Measurements from ENCODE around the gene RNF166. TPM values are rescaled to one million over a fixed set of nuclear protein-coding genes. Genes with fewer than 3 reads are reported as not detected.

Gene RNF166
- polyA plus RNA-seq, 4 donors, result 9.2 to 15.1 (median 12.1) TPM

DNA sequence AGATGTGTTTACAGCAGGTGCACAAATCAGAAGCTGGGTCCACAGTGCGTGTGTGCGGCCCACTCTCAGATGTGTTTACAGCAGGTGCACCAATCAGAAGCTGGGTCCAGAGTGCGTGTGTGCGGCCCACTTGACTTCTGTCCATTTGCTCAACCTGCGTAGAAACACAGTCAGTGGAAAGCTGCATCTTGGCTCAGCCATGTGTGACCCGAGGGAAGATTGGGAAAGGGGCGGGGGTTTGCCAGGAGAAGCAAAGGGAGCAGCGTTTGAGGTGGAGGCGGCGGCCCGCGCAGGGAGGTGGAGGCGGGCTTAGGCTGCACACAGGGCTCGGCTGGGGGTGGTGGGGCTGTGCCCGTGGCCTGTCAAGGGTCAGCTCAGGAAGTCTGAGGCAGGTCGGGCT lies 4.3 kb upstream of the RNF166 start:
- H3K4me3 ChIP-seq (ENCODE audit: low read depth in 1 of 3, low read length in 3 of 3), result no peak overlapping the region
- H3K27me3 ChIP-seq (ENCODE audit: control insufficient read depth in 3 of 3, insufficient read depth in 3 of 3, low read length in 3 of 3), result no peaks in the 10 kb centered on the region
- H3K27ac ChIP-seq (ENCODE audit: low read depth in 1 of 3, low read length in 2 of 3), result no peak overlapping the region
- FAIRE-seq (no peak), DNase-seq (no peak)
- H3K9me3 ChIP-seq (ENCODE audit: control insufficient read depth in 2 of 2, insufficient read depth in 1 of 2, low read depth in 1 of 2, low read length in 1 of 2), result no peaks in the 10 kb centered on the region
- H3K36me3 ChIP-seq (ENCODE audit: control insufficient read depth in 3 of 3, insufficient read depth in 2 of 3, low read depth in 1 of 3, low read length in 3 of 3), result peaks cover 3 to 47% (median 6%) of the 10 kb centered on the region in 3 donors
- H3K4me1 ChIP-seq (ENCODE audit: control insufficient read depth in 3 of 3, insufficient read depth in 2 of 3, low read depth in 1 of 3, low read length in 2 of 3), result peaks cover 0 to 8% (median 0%) of the 10 kb centered on the region in 3 donors
- WGBS, 3 donors, result 75 to 82% (median 80%) methylated on average over 16 of the region's 16 CpGs

DNA sequence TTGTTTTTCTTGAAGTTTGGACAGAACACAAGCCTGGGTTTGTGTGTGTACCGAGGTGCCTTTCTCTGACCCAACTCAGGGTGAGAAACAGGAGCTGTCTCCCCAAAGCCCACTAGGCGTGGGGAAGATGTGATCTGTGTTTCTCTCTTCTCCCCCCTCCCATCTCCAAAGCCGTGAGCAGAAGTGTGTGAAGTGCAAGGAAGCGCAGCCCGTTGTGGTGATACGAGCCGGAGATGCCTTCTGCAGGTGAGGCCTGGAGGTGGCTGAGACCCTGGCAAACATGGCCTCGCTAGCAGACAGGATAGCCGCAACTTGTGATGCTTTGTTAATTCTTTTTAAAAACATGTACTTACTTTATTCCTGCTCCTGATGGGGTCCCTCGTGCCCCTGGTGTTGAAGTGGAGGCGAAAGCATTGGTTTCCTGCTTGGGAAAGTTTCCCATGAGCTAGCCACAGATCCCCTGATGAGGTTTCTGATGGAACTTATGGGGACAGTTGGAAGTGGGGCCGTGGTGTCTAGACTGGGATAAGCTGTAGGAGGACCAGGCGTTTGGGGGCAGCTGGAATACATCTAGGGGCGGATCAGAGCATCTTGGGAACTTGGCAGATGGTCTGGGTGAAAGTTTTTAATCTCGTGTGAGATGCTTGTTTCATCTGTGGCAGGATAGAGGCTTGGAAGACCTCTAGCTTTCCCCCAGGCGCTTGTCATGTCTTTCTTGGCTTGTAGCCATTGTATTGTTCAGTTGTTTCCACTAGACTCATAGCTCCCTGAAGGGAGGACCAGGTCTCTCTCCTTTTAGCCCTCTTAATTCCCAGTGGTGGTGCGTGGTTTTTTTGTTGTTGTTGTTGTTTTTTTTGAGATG lies 988 bp upstream of the RNF166 start:
- H3K4me1 ChIP-seq (ENCODE audit: control insufficient read depth in 3 of 3, insufficient read depth in 2 of 3, low read depth in 1 of 3, low read length in 2 of 3), result peaks cover 0 to 17% (median 0%) of the 10 kb centered on the region in 3 donors
- no peaks in the 10 kb centered on the region for H3K9me3 ChIP-seq (ENCODE audit: control insufficient read depth in 2 of 2, insufficient read depth in 1 of 2, low read depth in 1 of 2, low read length in 1 of 2)
- H3K36me3 ChIP-seq (ENCODE audit: control insufficient read depth in 3 of 3, insufficient read depth in 2 of 3, low read depth in 1 of 3, low read length in 3 of 3), result peaks cover 0 to 38% (median 3%) of the 10 kb centered on the region in 3 donors
- no peak for FAIRE-seq
- peak overlapping the region in 1 of 3 donors; percentile 91 for H3K27ac ChIP-seq (ENCODE audit: low read depth in 1 of 3, low read length in 2 of 3)
- DNase-seq, result no peak
- H3K4me3 ChIP-seq (ENCODE audit: low read depth in 1 of 3, low read length in 3 of 3), result peak overlapping the region; percentile 76 to 91 (median 77)
- WGBS, 3 donors, result 31 to 36% (median 32%) methylated on average over 17 of the region's 17 CpGs
- no peaks in the 10 kb centered on the region for H3K27me3 ChIP-seq (ENCODE audit: control insufficient read depth in 3 of 3, insufficient read depth in 3 of 3, low read length in 3 of 3)

DNA sequence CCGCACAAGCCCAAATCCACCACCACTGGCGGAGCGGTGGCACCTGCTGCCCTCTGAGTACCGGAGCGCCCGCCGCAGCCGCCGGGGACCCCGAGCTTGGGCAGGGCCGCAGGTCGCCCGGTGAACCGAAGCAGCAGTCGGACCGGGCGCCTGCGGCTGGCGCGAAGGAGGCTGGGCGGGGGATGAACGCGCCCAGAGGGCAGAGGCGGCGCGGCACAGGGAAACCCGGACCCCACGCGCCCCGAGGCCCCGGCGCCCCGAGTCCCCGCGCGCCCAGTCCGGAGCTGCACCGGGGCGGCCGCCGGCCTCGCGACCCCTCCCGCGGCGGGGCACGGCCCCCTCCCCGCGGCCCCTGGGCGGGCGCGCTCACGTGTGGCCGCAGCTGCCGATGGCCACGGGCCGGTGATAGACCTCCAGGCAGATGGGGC lies 393 bp downstream of the RNF166 start:
- Histone ChIP-seq H3K4me3 (ENCODE audit: low read depth in 1 of 3, low read length in 3 of 3) (peak overlapping the region; percentile 48 to 91 (median 76)), H3K27me3 (ENCODE audit: control insufficient read depth in 3 of 3, insufficient read depth in 3 of 3, low read length in 3 of 3) (no peaks in the 10 kb centered on the region), H3K9me3 (ENCODE audit: control insufficient read depth in 2 of 2, insufficient read depth in 1 of 2, low read depth in 1 of 2, low read length in 1 of 2) (no peaks in the 10 kb centered on the region), H3K4me1 (ENCODE audit: control insufficient read depth in 3 of 3, insufficient read depth in 2 of 3, low read depth in 1 of 3, low read length in 2 of 3) (peaks cover 0 to 17% (median 0%) of the 10 kb centered on the region in 3 donors), H3K36me3 (ENCODE audit: control insufficient read depth in 3 of 3, insufficient read depth in 2 of 3, low read depth in 1 of 3, low read length in 3 of 3) (peaks cover 0 to 43% (median 3%) of the 10 kb centered on the region in 3 donors), H3K27ac (ENCODE audit: low read depth in 1 of 3, low read length in 2 of 3) (peak overlapping the region in 2 of 3 donors; percentile 82 to 91)
- DNase-seq, result no peak
- WGBS, 3 donors, result 0 to 1% (median 0%) methylated on average over 33 to 57 of the region's 57 CpGs
- no peak for FAIRE-seq

DNA sequence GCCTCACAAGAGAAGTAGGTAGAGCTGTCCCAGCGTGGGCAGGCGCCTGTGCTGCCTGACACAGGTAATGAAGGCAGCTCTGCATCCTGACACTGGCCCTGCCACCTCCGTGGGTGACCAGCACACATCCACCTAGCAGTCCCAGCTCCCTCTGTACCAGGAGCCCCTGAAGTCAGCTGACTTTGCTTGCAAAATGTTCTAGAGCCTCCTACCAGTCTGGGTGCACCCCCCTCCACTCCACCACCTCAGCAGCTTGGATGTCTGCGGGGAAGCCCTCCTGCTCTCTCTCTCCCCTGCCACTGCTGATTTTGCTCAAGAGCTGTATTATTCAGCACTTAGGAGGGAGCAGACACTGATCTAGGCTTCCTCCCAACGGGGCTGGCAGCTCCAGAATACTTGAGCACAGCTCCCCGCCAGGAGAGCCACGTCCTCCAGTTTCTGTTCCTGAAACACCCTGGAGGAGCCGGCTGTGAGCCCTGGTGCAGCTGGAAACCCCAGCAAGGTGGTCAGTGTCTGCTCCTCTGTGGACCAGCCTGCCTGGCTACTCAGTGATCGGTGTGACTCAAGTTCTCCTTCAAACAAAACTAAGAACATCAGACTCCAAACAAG lies 1.0 kb downstream of the RNF166 start:
- peak overlapping the region in 2 of 3 donors; percentile 49 to 91 for H3K27ac ChIP-seq (ENCODE audit: low read depth in 1 of 3, low read length in 2 of 3)
- DNase-seq (peak in 1 of 2 donors; percentile 28), FAIRE-seq (no peak)
- no peaks in the 10 kb centered on the region for H3K27me3 ChIP-seq (ENCODE audit: control insufficient read depth in 3 of 3, insufficient read depth in 3 of 3, low read length in 3 of 3)
- H3K36me3 ChIP-seq (ENCODE audit: control insufficient read depth in 3 of 3, insufficient read depth in 2 of 3, low read depth in 1 of 3, low read length in 3 of 3), result peaks cover 0 to 47% (median 3%) of the 10 kb centered on the region in 3 donors
- peak overlapping the region; percentile 48 to 91 (median 76) for H3K4me3 ChIP-seq (ENCODE audit: low read depth in 1 of 3, low read length in 3 of 3)
- WGBS, 3 donors, result 19 to 26% (median 22%) methylated on average over 9 of the region's 9 CpGs
- peaks cover 0 to 17% (median 0%) of the 10 kb centered on the region in 3 donors for H3K4me1 ChIP-seq (ENCODE audit: control insufficient read depth in 3 of 3, insufficient read depth in 2 of 3, low read depth in 1 of 3, low read length in 2 of 3)
- no peaks in the 10 kb centered on the region for H3K9me3 ChIP-seq (ENCODE audit: control insufficient read depth in 2 of 2, insufficient read depth in 1 of 2, low read depth in 1 of 2, low read length in 1 of 2)

DNA sequence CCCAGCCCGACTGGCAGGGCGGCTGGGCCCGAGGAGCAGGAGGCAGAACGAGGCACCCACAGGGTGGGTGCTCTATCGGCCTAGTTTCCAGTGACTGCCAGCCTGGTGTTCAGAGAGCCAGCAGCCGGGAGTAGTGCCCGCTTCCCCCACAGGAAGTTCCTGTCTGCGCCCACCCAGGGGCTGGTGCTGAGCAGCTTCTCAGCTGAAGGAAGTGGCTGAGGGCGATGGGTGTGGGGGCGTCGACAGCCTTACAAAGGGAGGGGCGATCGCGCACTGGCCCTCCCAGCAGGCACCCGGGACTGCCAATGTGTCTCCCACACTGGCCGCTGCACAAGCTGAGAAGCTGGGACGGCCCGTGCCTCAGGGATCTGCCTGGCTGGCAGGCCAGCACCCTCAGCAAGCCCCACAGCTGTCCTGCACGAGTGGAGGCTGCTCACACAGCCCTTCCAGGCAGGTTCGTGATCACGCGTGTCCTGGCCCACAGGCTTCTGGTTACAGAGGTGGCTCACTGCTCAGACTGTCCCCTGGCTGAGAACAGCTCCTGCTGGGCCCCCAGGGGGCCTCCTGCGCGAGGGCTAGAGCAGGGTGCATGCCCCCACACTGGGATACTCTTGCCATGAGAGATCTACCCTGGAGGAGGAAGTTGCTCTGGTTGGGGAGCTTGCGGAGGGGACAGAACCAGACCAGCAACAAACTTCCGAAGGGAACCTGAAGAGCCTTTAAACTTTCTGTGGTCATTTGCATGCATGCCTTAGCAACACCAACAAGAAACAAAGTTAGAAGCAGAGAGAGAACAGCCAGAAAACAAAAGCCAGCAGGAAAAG lies 2.5 kb downstream of the RNF166 start:
- Histone ChIP-seq H3K4me3 (ENCODE audit: low read depth in 1 of 3, low read length in 3 of 3) (peak overlapping the region in 2 of 3 donors; percentile 9 to 42), H3K36me3 (ENCODE audit: control insufficient read depth in 3 of 3, insufficient read depth in 2 of 3, low read depth in 1 of 3, low read length in 3 of 3) (peaks cover 0 to 49% (median 0%) of the 10 kb centered on the region in 3 donors), H3K4me1 (ENCODE audit: control insufficient read depth in 3 of 3, insufficient read depth in 2 of 3, low read depth in 1 of 3, low read length in 2 of 3) (peaks cover 0 to 17% (median 0%) of the 10 kb centered on the region in 3 donors), H3K27me3 (ENCODE audit: control insufficient read depth in 3 of 3, insufficient read depth in 3 of 3, low read length in 3 of 3) (no peaks in the 10 kb centered on the region), H3K9me3 (ENCODE audit: control insufficient read depth in 2 of 2, insufficient read depth in 1 of 2, low read depth in 1 of 2, low read length in 1 of 2) (no peaks in the 10 kb centered on the region), H3K27ac (ENCODE audit: low read depth in 1 of 3, low read length in 2 of 3) (peak overlapping the region in 2 of 3 donors; percentile 71 to 91)
- 62 to 77% (median 67%) methylated on average over 22 to 26 of the region's 26 CpGs for WGBS, 3 donors
- peak in 1 of 2 donors; percentile 50 for DNase-seq
- no peak for FAIRE-seq

DNA sequence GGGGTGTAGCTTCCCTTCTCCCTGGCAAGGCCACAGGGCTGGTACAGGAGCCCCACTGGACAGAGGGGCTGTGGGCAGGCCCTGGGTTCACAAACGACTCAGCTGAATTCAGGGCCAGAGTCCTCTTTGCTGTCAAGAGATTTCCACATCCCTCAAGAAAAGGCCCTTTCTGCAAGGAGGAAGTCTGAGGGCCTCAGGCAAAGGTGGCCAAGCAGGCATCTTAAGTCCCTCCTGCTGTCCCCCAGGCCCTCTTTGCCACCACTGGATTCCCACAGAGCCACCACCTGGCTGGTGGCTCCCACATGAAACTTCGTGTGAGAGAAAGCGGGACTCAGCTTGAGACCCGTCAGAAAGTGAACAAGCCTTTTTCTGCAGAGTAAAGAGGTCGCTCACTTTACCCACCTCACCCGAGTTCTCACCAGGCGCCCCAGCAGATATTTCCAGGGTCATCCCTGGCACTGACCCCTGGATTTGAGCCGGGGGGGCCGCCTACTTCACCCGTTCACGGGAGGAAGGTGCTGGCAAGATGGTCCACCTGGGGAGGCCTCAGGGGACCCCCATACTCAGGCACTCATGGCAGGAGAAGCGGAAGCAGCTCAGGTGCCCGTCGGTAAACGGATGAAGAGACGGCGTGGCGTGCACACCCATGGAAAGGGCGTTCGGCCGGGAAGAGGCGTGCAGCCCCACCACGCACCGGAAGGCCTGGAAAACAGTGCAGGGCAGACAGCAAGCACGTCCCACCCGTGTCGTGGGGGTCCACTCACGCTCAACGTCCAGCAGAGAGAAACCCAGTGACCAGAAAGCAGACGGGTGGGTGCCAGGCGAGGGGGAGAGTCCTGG lies 3.6 kb downstream of the RNF166 start:
- Histone ChIP-seq H3K27me3 (ENCODE audit: control insufficient read depth in 3 of 3, insufficient read depth in 3 of 3, low read length in 3 of 3) (no peaks in the 10 kb centered on the region), H3K4me1 (ENCODE audit: control insufficient read depth in 3 of 3, insufficient read depth in 2 of 3, low read depth in 1 of 3, low read length in 2 of 3) (peaks cover 0 to 17% (median 0%) of the 10 kb centered on the region in 3 donors), H3K36me3 (ENCODE audit: control insufficient read depth in 3 of 3, insufficient read depth in 2 of 3, low read depth in 1 of 3, low read length in 3 of 3) (peaks cover 0 to 54% (median 0%) of the 10 kb centered on the region in 3 donors), H3K27ac (ENCODE audit: low read depth in 1 of 3, low read length in 2 of 3) (peak overlapping the region in 2 of 3 donors; percentile 71 to 91), H3K9me3 (ENCODE audit: control insufficient read depth in 2 of 2, insufficient read depth in 1 of 2, low read depth in 1 of 2, low read length in 1 of 2) (no peaks in the 10 kb centered on the region), H3K4me3 (ENCODE audit: low read depth in 1 of 3, low read length in 3 of 3) (peak overlapping the region in 1 of 3 donors; percentile 42)
- DNase-seq, result no peak
- 69 to 84% (median 77%) methylated on average over 29 to 31 of the region's 31 CpGs for WGBS, 3 donors
- no peak for FAIRE-seq

DNA sequence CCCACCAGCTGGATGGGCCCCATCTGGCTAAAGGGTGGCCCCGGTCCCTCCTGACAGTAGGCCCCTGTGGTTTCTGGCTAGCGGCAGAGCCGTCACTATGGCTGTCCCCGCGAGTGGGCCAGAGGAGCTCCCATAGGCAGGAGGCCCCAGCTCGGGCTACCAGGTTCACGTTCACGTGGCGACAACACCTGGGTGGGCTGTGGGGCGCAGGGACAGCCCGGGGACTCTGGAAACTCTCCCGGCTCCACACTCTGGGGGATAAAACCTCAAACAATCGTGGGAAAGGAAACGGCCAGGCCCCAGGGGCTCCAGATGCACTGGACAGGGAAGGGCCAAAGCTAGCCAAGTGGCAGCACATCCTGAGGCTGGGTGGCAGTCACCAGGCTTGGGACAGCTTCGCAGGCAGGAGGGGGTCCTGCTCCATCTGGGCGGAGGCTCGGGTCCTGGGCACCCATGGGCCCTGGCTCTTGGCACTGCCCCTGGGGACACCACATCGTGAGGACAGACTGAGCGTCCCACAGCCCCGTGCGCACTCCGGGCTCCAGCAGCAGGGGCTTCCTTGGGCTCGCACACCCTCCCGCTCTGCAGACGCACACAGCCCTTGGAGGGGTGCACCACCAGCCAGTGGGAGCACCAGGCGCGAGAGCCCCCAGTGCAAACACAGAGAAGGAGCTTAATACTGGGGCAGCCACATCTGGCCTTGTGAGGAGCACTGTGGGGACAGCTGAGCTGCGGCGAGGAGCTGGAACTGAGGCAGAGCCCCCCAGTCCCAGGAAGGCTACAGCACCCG lies 4.4 kb downstream of the RNF166 start:
- no peaks in the 10 kb centered on the region for H3K9me3 ChIP-seq (ENCODE audit: control insufficient read depth in 2 of 2, insufficient read depth in 1 of 2, low read depth in 1 of 2, low read length in 1 of 2)
- H3K36me3 ChIP-seq (ENCODE audit: control insufficient read depth in 3 of 3, insufficient read depth in 2 of 3, low read depth in 1 of 3, low read length in 3 of 3), result peaks cover 4 to 61% (median 4%) of the 10 kb centered on the region in 3 donors
- FAIRE-seq (no peak), DNase-seq (no peak)
- peak overlapping the region in 2 of 3 donors; percentile 81 to 91 for H3K27ac ChIP-seq (ENCODE audit: low read depth in 1 of 3, low read length in 2 of 3)
- 59 to 86% (median 70%) methylated on average over 28 to 30 of the region's 30 CpGs for WGBS, 3 donors
- peaks cover 0 to 10% (median 0%) of the 10 kb centered on the region in 3 donors for H3K4me1 ChIP-seq (ENCODE audit: control insufficient read depth in 3 of 3, insufficient read depth in 2 of 3, low read depth in 1 of 3, low read length in 2 of 3)
- peak overlapping the region in 2 of 3 donors; percentile 26 to 42 for H3K4me3 ChIP-seq (ENCODE audit: low read depth in 1 of 3, low read length in 3 of 3)
- no peaks in the 10 kb centered on the region for H3K27me3 ChIP-seq (ENCODE audit: control insufficient read depth in 3 of 3, insufficient read depth in 3 of 3, low read length in 3 of 3)

Data from small intestine (tissue), 7 donors.